Activated CD8-positive, alpha-beta memory T cell treated with anti-CD3 and anti-CD28 coated beads for 24 hours (primary cell): Measurements from ENCODE around the gene ABHD5.
"Not testable (repeated sequence)": the region's sequence is repeated elsewhere in the genome, so short reads cannot be mapped to it uniquely, and the experiment has no call there.

Source experiments
- DNase-seq: peaks from one replicate; pipeline ENCODE4 v3.0.0-alpha.2; 2020

The ABHD5 gene

DNA sequence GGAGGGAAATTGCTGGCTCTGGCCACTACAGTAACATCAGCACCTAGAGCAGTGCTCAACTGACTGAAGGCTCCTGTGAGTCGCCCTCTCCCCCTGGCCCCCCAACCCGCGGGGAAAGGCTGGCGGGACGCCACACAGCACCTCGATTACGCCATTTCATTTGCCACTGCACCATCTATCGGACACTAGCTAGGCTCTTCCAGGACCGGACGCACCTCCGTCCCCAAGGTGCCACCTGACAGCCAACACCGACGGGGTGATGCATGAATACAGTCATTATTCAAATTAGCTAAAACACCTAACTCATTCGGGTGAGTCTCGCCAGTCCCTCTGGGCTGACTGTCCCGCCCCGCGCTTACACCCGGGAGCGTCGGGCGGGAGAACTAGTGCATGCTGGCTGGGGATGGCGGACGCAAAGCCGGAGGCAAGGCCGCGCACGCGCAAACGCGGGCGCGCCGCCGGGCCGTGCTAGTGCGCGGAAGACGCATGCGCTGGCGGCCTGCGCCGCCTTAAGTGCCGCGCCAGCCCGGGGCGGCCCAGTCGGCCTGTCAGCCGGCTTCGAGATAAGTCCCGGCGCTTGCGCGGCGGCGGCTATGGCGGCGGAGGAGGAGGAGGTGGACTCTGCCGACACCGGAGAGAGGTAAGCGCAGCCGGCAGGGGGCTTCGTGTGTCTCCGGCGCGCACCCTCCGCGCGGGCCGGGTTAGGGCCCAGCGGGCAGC, at the start of gene ABHD5:
Gene ABHD5, plus strand, starts transcription at position 539 of the 720 bp plus-strand sequence. Its CDS starts 55 bp downstream, at position 594.
- DNase-seq, result peak; percentile 97

DNA sequence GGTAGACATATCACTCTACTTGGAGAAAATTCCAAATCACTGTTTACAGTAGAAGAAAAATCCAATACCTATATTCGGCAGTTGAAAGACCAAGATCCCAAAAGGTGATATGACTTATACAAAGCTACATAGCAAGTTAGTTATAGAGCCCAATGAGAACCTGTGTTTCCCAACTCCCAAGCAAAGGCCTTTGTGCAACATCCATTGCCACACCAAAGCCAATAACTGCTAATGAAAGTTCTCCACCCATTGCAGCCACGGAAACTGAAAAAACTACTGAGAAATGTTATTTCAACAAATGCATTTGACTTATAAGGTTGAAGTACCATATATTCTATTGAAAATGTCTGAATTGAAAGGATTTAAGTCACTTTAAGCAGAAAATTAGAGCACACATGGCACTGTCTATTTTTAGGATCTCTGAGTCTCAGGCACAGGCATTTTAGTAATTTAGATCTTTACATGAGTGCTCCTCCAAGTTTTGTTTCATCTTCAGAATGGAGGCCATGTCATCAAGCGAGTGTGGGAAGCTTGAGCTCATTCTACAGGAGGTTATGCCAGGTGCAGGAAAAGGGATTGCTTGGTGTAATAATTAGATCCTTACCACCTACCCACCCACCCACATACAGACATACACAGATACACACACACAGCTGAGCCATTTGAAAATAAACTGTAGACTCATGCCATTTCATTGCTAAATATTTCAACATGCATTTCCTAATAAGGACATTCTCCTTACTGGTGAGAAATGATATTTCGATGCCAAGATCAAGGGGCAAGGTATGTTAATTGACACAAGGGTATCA, 49.2 kb upstream of the ABHD5 start:
- no peak for DNase-seq

DNA sequence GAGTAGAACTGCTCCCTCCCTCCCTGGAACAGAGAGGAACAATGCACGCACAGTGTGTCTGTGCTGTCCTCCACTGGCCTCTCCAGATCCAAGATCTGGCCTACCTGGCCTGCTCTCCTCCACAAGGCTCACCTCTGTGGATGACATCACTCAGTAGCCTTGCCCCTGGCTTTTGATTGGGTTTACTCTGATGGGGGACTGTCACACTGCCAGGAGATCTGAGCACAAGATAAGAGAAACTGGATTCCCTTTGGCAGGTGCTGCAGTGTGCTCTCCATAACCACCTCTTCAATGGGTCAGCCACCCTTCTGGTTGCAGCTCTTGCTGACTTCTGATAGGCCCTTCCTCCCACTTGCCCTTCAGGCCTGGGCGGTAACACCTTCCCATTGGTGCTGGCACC, 46.3 kb upstream of the ABHD5 start:
- no peak for DNase-seq

DNA sequence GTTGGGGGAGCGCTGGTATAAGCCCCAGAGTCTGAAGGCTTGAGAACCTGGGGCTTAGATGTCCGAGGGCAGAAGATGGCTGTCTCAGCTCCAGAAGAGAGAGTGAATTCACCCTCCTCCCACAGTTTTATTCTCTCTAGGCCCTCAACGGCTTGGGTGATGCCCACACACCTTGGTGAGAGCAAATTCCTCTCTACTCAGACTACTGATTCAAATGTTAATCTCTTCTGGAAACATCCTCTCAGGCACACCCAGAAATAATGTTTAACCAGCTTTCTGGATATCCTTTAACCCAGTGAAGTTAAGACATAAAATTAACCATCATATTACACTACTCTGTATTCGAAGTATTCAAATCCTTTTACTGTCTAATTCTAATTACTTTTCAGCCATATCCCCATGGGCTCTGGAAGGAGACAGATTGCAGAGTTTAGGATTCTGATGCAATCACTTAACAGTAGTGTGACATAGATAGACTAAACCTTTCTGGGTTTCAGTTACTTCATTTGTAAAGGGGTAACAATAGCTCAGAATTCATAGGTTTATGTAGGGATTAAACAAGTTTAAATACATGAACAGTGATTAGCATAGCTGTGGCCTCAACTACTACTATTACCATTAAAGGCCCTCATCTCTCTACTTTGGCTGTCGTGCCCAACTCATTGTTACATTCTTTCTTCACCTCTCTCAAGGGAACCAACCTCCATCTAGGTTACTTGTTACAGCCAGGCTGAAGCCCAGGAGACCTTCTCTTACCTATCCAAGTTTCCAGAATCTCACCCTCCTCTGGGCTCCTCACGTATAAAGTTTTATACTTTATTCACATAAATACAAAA, 43.2 kb upstream of the ABHD5 start:
- DNase-seq, result no peak

DNA sequence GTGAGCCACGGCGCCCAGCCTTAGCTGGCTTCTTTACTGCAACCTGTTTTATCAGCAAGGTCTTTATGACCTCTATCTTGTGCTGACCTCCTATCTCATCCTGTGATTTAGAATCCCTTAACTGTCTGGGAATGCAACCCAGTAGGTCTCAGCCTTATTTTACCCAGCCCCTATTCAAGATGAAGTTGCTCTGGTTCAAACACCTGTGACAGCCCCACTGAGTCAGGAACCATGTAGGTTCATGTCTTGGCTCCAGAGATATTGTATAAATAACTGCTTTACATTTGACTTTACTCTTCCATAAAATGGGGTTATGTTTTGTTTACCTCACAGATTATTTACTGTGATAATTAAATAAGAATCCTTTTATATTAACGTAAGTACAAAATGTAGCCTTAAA, 41.8 kb upstream of the ABHD5 start:
- no peak for DNase-seq

DNA sequence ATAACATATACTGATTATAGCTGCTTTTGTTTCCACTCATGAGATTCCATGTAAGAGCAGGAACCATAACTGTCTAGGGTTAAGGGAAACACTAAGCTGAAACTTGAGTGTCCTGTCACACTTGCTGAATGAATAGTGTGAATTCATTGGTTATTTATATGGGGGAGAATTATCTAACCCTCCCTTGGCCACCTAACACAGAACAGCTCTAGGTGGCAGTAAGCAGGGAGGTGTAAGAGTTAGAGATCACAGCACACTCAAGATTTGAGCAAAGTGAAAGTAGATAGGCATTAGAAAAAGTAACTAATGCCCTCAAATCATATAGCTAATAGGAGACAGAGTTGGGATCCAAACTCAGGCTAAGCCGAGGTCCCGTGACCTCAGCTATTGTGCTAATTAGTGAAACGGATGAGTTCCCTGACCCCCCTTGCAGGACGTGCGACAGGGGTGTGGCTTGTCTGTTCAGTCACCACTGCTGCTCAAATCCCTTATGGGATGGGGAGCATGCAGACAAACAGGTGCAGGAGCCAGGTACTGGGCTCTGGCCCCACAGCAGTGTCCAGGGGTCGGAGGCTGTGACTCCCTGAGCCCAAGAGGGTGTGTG, 41.3 kb upstream of the ABHD5 start:
- DNase-seq, result no peak

DNA sequence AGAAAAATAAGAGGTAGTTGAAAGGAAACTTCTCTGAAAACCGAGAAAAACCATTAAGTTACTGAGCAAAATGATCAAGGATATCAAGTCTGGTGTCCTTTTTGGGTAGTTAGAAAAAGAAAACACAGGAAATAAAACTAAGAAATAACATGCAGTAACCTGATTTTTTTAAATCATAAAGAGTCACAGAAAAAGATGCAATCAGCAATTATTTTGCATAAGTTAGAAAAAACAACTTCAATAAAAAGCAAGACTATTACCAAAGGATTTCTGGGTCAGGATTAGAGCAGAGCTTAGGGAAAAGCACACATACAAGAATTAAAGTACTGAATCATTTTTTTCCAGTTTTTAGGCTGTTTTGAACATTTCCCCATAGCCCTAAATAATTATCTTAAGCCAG, 40.4 kb upstream of the ABHD5 start:
- DNase-seq, result no peak

DNA sequence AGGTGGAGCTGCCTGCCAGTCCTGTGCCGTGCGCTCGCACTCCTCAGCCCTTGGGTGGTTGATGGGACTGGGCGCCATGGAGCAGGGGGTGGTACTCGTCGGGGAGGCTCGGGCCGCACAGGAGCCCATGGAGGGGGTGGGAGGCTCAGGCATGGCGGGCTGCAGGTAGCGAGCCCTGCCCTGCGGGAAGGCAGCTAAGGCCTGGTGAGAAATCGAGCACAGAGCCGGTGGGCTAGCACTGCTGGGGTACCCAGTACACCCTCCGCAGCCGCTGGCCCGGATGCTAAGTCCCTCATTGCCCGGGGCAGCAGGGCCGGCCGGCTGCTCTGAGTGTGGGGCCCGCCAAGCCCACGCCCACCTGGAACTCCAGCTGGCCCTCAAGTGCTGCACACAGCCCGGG, 34.3 kb upstream of the ABHD5 start:
- not testable (repeated sequence) for DNase-seq

DNA sequence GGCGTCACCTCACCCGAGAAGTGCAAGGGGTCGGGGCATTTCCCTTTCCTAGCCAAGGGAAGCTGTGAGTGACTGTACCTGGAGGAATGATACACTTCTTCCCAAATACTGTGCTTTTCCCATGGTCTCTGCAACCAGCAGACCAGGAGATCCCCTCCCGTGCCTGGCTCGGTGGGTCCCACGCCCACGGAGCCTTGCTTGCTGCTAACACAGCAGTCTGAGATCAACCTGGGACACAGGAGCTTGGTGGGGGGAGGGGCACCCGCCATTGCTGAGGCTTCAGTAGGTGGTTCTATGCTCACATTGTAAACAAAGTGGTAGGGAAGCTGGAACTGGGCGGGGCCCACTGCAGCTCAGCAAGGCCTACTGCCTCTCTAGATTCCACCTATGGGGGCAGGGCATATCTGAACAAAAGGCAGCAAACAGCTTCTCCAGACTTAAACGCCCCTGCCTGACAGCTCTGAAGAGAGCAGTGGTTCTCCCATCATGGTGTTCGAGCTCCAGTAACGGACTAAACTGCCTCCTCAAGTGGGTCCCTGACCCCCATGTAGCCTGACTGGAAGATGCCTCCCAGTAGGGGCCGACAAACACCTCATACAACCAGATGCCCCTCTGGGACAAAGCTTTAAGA, 31.4 kb upstream of the ABHD5 start:
- no peak for DNase-seq

DNA sequence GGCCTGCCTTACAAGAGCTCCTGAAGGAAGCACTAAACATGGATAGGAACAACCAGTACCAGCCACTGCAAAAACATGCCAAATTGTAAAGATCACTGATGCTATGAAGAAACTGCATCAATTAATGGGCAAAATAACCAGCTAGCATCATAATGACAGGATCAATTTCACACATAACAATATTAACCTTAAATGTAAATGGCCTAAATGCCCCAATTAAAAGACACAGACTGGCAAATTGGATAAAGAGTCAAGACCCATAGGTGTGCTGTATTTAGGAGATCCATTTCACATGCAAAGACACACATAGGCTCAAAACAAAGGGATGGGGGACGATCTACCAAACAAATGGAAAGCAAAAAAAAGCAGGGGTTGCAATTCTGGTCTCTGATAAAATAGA, 29.4 kb upstream of the ABHD5 start:
- DNase-seq, result not testable (repeated sequence)

DNA sequence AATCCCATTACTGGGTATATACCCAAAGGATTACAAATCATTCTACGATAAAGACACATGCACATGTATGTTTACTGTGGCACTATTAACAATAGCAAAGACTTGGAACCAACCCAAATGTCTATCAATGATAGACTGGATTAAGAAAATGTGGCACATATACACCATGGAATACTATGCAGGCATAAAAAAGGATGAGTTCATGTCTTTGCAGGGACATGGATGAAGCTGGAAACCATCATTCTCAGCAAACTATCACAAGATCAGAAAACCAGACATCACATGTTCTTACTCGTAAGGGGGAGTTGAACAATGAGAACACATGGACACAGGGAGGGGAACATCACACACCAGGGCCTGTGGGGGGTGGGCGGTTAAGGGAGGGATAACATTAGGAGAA, 25.7 kb upstream of the ABHD5 start:
- not testable (repeated sequence) for DNase-seq

DNA sequence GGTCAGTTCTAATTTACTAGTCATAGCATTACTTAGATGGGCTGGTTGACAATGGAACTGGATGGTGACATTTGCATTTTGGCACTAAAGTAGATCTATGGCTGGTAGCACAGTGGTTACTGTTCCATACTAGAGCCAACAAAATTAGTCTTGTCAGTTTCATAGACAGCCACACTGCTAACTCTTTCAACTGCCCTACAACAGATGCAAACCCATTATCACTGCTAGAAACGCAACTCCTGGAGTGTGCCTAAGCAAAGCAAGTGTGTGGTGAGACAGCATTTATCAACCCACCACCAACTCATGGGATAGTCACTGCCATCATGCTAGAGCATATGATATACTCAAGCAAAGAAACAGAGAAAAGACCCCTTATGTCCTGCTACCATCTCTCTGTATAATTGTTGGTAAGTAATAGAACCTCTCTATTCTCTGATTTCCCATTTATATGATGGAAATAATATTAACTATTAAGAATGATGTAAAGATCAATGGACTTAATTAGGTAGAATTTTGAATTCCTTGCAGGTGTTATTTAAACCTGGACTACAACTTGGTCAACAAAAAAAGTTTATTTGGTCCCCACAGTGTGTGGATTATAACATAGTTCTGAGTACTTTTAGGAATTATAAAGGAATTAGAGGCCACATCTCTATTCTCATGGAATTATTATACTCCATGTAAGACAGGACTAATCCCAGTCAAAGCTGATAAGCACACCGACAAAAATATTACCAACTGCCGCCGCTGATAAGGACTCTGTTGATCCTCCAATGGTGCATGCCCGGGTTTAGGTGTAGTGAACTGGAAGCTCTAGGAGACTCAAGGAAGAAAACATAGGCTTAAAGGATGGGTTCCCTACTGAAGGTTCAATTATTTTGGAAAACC, 19.9 kb upstream of the ABHD5 start:
- DNase-seq, result no peak

DNA sequence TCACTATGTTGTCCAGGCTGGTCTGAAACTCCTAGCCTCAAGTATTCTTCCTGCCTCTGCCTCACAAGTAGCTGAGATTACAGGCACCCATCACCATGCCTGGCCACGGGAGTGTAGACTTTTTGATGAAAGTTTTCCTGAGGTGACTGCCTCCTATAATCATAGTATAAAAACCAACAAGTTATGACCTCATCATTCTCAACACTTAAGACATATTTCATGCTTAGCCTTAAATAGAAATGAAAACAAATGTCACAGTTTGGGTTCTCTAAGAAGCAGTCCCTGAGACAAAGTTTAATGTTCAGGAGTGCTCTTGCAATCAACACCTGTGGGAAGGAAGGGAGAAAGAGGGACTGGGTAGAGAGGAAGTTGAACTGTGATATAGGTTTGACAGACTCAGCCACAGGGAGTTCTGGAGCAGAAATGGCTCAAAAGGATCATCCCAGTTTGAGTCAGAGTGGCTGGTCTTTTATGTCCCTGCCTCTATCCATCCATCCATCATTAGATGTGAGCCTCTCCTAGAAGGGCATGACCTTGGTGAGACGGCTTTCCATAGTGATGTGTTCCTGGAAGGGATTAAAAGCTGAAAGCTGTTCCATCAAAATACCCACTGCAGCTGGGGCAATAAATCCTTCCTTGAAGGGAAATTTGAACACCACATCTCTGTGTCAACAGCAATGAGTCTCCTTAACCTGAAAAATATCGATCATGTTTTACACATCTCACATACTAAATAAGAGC, 16.2 kb upstream of the ABHD5 start:
- DNase-seq, result no peak

DNA sequence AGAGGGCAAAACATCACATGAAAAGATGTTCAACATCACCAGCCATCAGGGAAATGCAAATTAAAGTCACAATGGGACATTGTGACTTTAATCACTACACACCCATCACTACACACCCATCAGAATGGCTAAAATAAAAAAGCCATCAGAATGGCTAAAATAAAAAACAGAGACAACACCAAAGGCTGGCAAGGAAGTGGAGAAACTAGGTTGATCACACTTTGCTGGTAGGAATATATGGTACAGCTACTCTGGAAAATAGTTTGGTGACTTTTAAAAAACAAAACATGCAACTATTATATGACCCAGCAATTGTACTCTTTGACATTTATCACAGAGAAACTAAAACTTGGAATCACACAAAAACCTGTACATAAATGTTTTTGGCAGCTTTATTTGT, 15.1 kb upstream of the ABHD5 start:
- no peak for DNase-seq

DNA sequence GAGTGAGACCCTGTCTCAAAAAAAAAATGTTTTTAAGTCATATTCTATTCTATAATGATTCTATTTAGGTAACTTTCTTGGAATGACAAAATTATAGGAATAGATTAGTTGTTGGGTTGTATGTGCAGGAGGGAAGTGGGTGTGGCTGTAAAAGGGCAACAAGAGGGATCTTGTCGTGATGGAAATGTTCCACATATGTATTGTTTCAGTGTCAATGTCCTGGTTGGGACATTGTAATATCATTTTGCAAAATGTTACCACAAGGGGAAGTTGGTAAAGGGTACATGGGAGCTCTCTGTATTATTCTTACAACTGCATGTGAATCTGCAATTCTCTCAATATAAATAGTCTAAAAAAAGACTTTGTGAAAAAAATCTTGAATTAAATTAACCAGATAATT, 14.3 kb upstream of the ABHD5 start:
- no peak for DNase-seq

DNA sequence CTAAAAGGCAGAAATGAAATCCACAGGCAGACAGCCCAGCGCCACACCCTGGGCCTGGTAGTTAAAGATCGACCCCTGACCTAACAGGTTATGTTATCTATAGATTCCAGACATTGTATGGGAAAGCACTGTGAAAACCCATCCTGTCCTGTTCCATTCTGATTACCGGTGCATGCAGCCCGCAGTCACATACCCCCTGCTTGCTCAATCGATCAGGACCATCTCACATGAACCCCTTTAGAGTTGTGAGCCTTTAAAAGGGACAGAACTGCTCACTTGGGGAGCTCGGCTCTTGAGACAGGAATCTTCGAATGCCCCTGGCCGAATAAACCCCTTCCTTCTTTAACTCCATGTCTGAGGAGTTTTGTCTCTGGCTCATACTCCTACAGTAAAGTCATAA, 12.4 kb upstream of the ABHD5 start:
- DNase-seq, result not testable (repeated sequence)

DNA sequence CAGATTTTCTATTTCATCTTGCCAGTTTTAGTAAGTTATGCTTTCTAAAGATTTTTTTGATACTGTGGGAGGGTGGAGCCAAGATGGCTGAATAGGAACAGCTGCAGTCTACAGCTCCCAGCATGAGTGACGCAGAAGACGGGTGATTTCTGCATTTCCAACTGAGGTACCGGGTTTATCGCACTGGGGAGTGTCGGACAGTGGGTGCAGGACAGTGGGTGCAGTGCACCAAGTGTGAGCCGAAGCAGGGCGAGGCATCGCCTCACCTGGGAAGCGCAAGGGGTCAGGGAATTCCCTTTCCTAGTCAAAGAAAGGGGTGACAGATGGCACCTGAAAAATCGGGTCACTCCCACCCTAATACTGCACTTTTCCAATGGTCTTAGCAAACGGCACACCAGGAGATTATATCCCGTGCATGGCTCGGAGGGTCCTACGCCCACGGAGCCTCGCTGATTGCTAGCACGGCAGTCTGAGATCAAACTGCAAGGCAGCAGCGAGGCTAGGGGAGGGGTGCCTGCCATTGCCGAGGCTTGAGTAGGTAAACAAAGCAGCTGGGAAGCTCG, 11.8 kb upstream of the ABHD5 start:
- DNase-seq, result not testable (repeated sequence)

DNA sequence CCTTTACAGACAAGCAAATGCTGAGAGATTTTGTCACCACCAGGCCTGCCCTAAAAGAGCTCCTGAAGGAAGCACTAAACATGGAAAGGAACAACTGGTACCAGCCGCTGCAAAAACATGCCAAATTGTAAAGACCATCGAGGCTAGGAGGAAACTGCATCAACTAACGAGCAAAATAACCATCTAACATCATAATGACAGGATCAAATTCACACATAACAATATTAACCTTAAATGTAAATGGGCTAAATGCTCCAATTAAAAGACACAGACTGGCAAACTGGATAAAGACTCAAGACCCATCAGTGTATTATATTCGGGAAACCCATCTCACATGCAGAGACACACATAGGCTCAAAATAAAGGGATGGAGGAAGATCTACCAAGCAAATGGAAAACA, 9.9 kb upstream of the ABHD5 start:
- DNase-seq, result not testable (repeated sequence)

DNA sequence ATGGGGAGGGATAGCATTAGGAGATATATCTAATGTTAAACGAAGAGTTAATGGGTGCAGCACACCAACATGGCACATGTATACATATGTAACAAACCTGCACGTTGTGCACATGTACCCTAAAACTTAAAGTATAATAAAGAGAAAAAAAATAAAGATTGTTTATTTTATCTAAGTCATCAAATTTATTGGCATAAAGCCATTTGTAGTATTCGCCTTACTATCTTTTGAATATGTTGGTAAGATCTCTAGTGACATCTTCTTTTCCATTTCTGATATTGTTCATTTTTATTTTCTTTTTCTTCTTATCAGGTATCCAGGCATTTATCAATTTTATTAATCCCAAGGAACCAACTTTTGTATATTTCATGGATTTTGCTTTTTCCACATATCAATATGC, 5.8 kb upstream of the ABHD5 start:
- no peak for DNase-seq

DNA sequence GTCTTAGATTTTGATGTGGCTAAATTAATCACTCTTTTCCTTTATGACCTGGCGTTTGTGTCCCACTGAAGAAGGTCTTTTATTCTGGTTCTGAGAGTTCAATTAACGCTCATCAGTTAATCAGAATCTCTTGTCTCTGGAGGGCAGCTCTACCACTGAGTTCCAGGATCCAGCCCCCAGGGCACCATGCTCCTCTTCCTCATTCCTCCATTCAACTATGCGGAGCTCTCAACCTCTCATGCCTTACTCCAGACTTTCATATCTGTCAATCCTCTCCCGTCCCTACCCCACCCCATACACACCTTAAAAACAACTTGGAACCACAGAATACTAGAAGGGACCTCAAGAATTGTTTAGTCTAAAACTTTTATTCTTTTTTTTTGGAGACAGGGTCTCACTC, 4.8 kb upstream of the ABHD5 start:
- DNase-seq, result no peak

DNA sequence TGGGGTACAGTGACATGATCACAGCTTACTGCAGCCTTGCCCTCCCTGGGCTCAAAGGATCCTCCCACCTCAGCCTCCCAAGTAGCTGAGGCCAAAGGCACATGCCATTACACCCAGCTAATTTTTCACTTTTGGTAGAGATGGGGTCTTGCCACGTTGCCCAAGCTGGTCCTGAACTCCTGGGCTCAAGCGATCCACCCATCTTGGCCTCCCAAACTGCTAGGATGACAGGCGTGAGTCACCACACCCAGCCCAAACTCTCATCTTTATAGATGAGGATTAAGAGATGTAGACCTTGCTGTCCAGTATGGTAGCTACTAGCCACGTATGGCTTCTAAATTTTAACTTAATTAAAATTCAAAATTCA, 4.4 kb upstream of the ABHD5 start:
- DNase-seq, result no peak
